ENCODE results near the gene PDLIM5. TPM values are rescaled to one million over a fixed set of nuclear protein-coding genes. Genes with fewer than 3 reads are reported as not detected.

PDLIM5 gene
- total RNA-seq, 2 donors from 2014 or later, result 115 to 228 TPM

DNA sequence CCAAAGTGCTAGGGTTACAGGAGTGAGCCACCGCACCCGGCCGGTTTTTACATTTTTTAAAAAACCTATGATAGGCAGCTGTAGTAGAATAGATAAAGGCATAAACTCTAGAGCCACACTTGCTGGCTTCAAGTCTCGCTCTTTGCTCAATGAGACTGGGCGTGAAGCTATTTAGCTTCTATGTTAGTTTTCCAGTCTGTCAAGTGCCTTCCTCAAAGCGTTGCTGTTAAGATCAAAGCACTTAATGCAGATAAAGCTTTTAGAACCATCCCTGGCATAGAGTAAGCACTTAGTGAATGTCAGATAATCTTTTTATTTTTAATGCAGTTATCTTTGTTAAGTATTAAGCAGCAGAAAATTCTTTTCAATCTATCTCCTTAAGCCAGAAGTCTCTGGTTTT is 264.0 kb downstream of the PDLIM5 start:
- WGBS, result 90% methylated on average over 6 of the region's 6 CpGs
- intact Hi-C loops (cut with DNase I), result no loop called here
- Histone ChIP-seq H3K27me3 (replicated peaks; ENCODE audit: insufficient read depth) (no peaks in the 10 kb centered on the region), H3K9me3 (no peaks in the 10 kb centered on the region), H3K4me3 (no peak overlapping the region), H3K4me1 (replicated peaks) (no peaks in the 10 kb centered on the region), H3K36me3 (no peaks in the 10 kb centered on the region), H3K27ac (no peak overlapping the region)
- TF ChIP-seq POLR2AphosphoS5 (IDR thresholded peaks at IDR 0.05) (no peak), POLR2A (IDR thresholded peaks at IDR 0.05) (no peak)
- TF ChIP-seq, protein P1, sequence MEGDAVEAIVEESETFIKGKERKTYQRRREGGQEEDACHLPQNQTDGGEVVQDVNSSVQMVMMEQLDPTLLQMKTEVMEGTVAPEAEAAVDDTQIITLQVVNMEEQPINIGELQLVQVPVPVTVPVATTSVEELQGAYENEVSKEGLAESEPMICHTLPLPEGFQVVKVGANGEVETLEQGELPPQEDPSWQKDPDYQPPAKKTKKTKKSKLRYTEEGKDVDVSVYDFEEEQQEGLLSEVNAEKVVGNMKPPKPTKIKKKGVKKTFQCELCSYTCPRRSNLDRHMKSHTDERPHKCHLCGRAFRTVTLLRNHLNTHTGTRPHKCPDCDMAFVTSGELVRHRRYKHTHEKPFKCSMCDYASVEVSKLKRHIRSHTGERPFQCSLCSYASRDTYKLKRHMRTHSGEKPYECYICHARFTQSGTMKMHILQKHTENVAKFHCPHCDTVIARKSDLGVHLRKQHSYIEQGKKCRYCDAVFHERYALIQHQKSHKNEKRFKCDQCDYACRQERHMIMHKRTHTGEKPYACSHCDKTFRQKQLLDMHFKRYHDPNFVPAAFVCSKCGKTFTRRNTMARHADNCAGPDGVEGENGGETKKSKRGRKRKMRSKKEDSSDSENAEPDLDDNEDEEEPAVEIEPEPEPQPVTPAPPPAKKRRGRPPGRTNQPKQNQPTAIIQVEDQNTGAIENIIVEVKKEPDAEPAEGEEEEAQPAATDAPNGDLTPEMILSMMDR (IDR thresholded peaks at IDR 0.05), result no peak
- no peak for DNase-seq (ENCODE audit: low spot score)

Other genes with a start within 250 kb of the PDLIM5 start
- gene SMARCAD1, start 244.1 kb upstream of the PDLIM5 start, total RNA-seq, result 10 to 100 TPM; 22.4 to 22.9 TPM
- gene HPGDS, start 109.1 kb upstream of the PDLIM5 start, total RNA-seq, result 1 to 10 TPM; 2.1 to 3.4 TPM

All from prostate gland (tissue), 2 donors.